Femur (tissue), 1 donor: Measurements from ENCODE around the gene BCAS3.
"Not testable (repeated sequence)": the region's sequence is repeated elsewhere in the genome, so short reads cannot be mapped to it uniquely, and the experiment has no call there.

ENCODE experiments used
- DNase-seq: peaks from one replicate; pipeline ENCODE4 v3.0.0-alpha.2; 2017

The BCAS3 gene

GRCh38 chr17:61136296-61136695 is 458.6 kb downstream of the BCAS3 start:
- no peak for DNase-seq

- peak; percentile 42 for DNase-seq
These were observed 461.6 kb downstream of the BCAS3 start for GRCh38 chr17:61139219-61139618.

- no peak for DNase-seq
These were observed 462.6 kb downstream of the BCAS3 start for GRCh38 chr17:61140081-61140786.

- DNase-seq = no peak
These were observed 465.4 kb downstream of the BCAS3 start for GRCh38 chr17:61143026-61143425.

GRCh38 chr17:61144137-61144536 is 466.5 kb downstream of the BCAS3 start:
- DNase-seq = no peak

GRCh38 chr17:61144617-61145564 is 467.2 kb downstream of the BCAS3 start:
- DNase-seq = peak; percentile 40

- DNase-seq = not testable (repeated sequence)
These were observed 469.2 kb downstream of the BCAS3 start for GRCh38 chr17:61146833-61147232.

- DNase-seq = no peak
These were observed 471.6 kb downstream of the BCAS3 start for GRCh38 chr17:61149106-61149825.

- DNase-seq = no peak
These were observed 472.3 kb downstream of the BCAS3 start for GRCh38 chr17:61149862-61150362.

GRCh38 chr17:61150686-61151299 is 473.1 kb downstream of the BCAS3 start:
- DNase-seq = no peak

- no peak for DNase-seq
These were observed 475.2 kb downstream of the BCAS3 start for GRCh38 chr17:61152898-61153297.

GRCh38 chr17:61155590-61156237 is 478.1 kb downstream of the BCAS3 start:
- no peak for DNase-seq

- peak; percentile 64 for DNase-seq
These were observed 479.7 kb downstream of the BCAS3 start for GRCh38 chr17:61157246-61157886.

GRCh38 chr17:61158376-61158775 is 480.7 kb downstream of the BCAS3 start:
- DNase-seq = no peak

- DNase-seq = no peak
These were observed 481.7 kb downstream of the BCAS3 start for GRCh38 chr17:61159221-61159814.

- DNase-seq = no peak
These were observed 482.6 kb downstream of the BCAS3 start for GRCh38 chr17:61160204-61160603.

- DNase-seq = no peak
These were observed 483.3 kb downstream of the BCAS3 start for GRCh38 chr17:61160789-61161445.

- no peak for DNase-seq
These were observed 484.0 kb downstream of the BCAS3 start for GRCh38 chr17:61161615-61162134.

- DNase-seq = no peak
These were observed 486.9 kb downstream of the BCAS3 start for GRCh38 chr17:61164517-61164916.

- no peak for DNase-seq
These were observed 489.4 kb downstream of the BCAS3 start for GRCh38 chr17:61167075-61167474.
